Neural cell (in vitro differentiated cells): ENCODE data around the gene PLCB4. TPM values are rescaled to one million over a fixed set of nuclear protein-coding genes. Genes with fewer than 3 reads are reported as not detected.

Experiments used
- H2AFZ ChIP-seq: fragments of 200-600, 300-800 bp; sonication (generic), shearing (Covaris generic); 2 replicates; pipeline ENCODE4 v1.6.0; 2014; ENCODE audit warnings: low read depth, mild to moderate bottlenecking, antibody characterized with exemption, low read length, moderate library complexity
- H3F3A ChIP-seq: fragments of 200-600 bp; shearing (Covaris generic); 2 replicates; pipeline ENCODE4 v1.6.1; 2016; ENCODE audit warnings: mild to moderate bottlenecking, moderate library complexity, mixed read lengths, antibody characterized with exemption, low read length; ENCODE audit not compliant: insufficient read depth, poor library complexity, severe bottlenecking
- H3K27ac ChIP-seq: fragments of 200-600, 300-800 bp; sonication (generic), shearing (Covaris generic); 2 replicates; pipeline ENCODE4 v1.5.1; 2014; ENCODE audit warnings: mild to moderate bottlenecking, low read length, moderate library complexity
- H3K27me3 ChIP-seq: fragments of 300-800, 200-600 bp; sonication (generic), shearing (Covaris generic); 2 replicates; pipeline ENCODE4 v1.6.0; 2014; ENCODE audit warnings: mild to moderate bottlenecking, low read depth, low read length, moderate library complexity; ENCODE audit not compliant: insufficient read depth
- H3K36me3 ChIP-seq: fragments of 300-800, 200-600 bp; sonication (generic), shearing (Covaris generic); 2 replicates; pipeline ENCODE4 v1.5.1; 2014; ENCODE audit warnings: mild to moderate bottlenecking, antibody characterized with exemption, low read length, moderate library complexity; ENCODE audit not compliant: insufficient read depth
- H3K4me2 ChIP-seq: fragments of 300-800, 200-600 bp; sonication (generic), shearing (Covaris generic); 2 replicates; pipeline ENCODE4 v1.6.0; 2014; ENCODE audit warnings: mild to moderate bottlenecking, low read length
- H3K4me3 ChIP-seq: fragments of 300-800, 200-600 bp; sonication (generic), shearing (Covaris generic); 2 replicates; pipeline ENCODE4 v1.5.1; 2014; ENCODE audit warnings: mild to moderate bottlenecking, low read length, moderate library complexity
- H3K79me2 ChIP-seq: fragments of 200-600 bp; shearing (Covaris generic); replicated peaks from 2 replicates; pipeline ENCODE4 v1.6.0; 2014; ENCODE audit warnings: mild to moderate bottlenecking, low read length, moderate library complexity; ENCODE audit not compliant: insufficient read depth
- H3K9ac ChIP-seq: fragments of 300-800, 200-600 bp; sonication (generic), shearing (Covaris generic); 2 replicates; pipeline ENCODE4 v1.6.1; 2016; ENCODE audit warnings: mild to moderate bottlenecking, low read length, mixed read lengths
- H3K9me2 ChIP-seq: fragments of 200-600 bp; shearing (Covaris generic); 2 replicates; pipeline ENCODE4 v1.6.1; 2016; ENCODE audit warnings: mild to moderate bottlenecking, low read length, mixed read lengths; ENCODE audit not compliant: insufficient read depth
- H3K9me3 ChIP-seq: fragments of 200-600, 300-800 bp; sonication (generic), shearing (Covaris generic); 2 replicates; pipeline ENCODE4 v1.6.1; 2016; ENCODE audit warnings: mild to moderate bottlenecking, mixed run types, low read length, moderate library complexity, mixed read lengths
- H4K20me1 ChIP-seq: fragments of 200-600 bp; shearing (Covaris generic); 2 replicates; pipeline ENCODE4 v1.6.1; 2016; ENCODE audit warnings: mild to moderate bottlenecking, mixed run types; ENCODE audit not compliant: insufficient read depth
- CTCF ChIP-seq: fragments of 450-650 bp; IDR thresholded peaks from 2 replicates; pipeline ENCODE4 v1.5.1; 2014; ENCODE audit warnings: antibody characterized with exemption, mild to moderate bottlenecking, moderate library complexity; ENCODE audit not compliant: poor library complexity, severe bottlenecking
- EP300 ChIP-seq: fragments of 450-650 bp; conservative IDR thresholded peaks from 2 replicates; pipeline ENCODE4 v1.6.1; 2014; ENCODE audit warnings: antibody characterized with exemption, mild to moderate bottlenecking, moderate library complexity; ENCODE audit not compliant: poor library complexity, severe bottlenecking
- EZH2 ChIP-seq: fragments of 200-600, 300-800 bp; shearing (Covaris generic), sonication (generic); IDR thresholded peaks from 2 replicates; pipeline ENCODE4 v1.6.1; 2014; ENCODE audit warnings: antibody characterized with exemption, low read length, borderline replicate concordance, mild to moderate bottlenecking; ENCODE audit not compliant: insufficient read depth, poor library complexity, severe bottlenecking
- MXI1 ChIP-seq: fragments of 450-650 bp; conservative IDR thresholded peaks from 2 replicates; pipeline ENCODE4 v1.6.1; 2014; ENCODE audit warnings: antibody characterized with exemption, mild to moderate bottlenecking; ENCODE audit not compliant: poor library complexity, severe bottlenecking
- POLR2AphosphoS5 ChIP-seq: IDR thresholded peaks from 2 replicates; pipeline ENCODE4 v1.6.1; 2012
- RAD21 ChIP-seq: fragments of 450-650 bp; conservative IDR thresholded peaks from 2 replicates; pipeline ENCODE4 v1.6.1; 2014; ENCODE audit warnings: antibody characterized with exemption, mild to moderate bottlenecking, moderate library complexity
- SMC3 ChIP-seq: fragments of 450-650 bp; conservative IDR thresholded peaks from 2 replicates; pipeline ENCODE4 v1.6.1; 2014; ENCODE audit warnings: antibody characterized with exemption, mild to moderate bottlenecking, moderate library complexity; ENCODE audit not compliant: poor library complexity
- TAF1 ChIP-seq: IDR thresholded peaks from 2 replicates; pipeline ENCODE4 v1.6.1; 2012; ENCODE audit warnings: low read depth
- polyA plus RNA-seq: library from polyadenylated mRNA; depleted of rRNA; stranded (reverse); fragments of >200 nt; gene quantifications from 2 replicates; pipeline ENCODE4 v1.2.3, GENCODE V29; 2014
- TF ChIP-seq, protein P1 (sequence below): IDR thresholded peaks from 2 replicates; pipeline ENCODE4 v1.6.1; 2012; ENCODE audit warnings: borderline replicate concordance

Gene PLCB4
- polyA plus RNA-seq, 1 donor from 2014 or later = 13.1 TPM

- Histone ChIP-seq H3F3A (no peaks in the 10 kb centered on the region), H3K27me3 (no peaks in the 10 kb centered on the region), H3K4me3 (no peak overlapping the region), H3K9me2 (no peaks in the 10 kb centered on the region), H2AFZ (no peak overlapping the region), H3K79me2 (no peaks in the 10 kb centered on the region), H3K27ac (no peak overlapping the region), H4K20me1 (no peaks in the 10 kb centered on the region), H3K9ac (no peak overlapping the region), H3K4me2 (no peak overlapping the region), H3K9me3 (no peaks in the 10 kb centered on the region), H3K36me3 (no peaks in the 10 kb centered on the region)
- TF ChIP-seq EP300 (no peak), MXI1 (no peak), EZH2 (no peak), TAF1 (no peak), RAD21 (no peak), POLR2AphosphoS5 (no peak), CTCF (no peak), SMC3 (no peak)
- TF ChIP-seq, protein P1, sequence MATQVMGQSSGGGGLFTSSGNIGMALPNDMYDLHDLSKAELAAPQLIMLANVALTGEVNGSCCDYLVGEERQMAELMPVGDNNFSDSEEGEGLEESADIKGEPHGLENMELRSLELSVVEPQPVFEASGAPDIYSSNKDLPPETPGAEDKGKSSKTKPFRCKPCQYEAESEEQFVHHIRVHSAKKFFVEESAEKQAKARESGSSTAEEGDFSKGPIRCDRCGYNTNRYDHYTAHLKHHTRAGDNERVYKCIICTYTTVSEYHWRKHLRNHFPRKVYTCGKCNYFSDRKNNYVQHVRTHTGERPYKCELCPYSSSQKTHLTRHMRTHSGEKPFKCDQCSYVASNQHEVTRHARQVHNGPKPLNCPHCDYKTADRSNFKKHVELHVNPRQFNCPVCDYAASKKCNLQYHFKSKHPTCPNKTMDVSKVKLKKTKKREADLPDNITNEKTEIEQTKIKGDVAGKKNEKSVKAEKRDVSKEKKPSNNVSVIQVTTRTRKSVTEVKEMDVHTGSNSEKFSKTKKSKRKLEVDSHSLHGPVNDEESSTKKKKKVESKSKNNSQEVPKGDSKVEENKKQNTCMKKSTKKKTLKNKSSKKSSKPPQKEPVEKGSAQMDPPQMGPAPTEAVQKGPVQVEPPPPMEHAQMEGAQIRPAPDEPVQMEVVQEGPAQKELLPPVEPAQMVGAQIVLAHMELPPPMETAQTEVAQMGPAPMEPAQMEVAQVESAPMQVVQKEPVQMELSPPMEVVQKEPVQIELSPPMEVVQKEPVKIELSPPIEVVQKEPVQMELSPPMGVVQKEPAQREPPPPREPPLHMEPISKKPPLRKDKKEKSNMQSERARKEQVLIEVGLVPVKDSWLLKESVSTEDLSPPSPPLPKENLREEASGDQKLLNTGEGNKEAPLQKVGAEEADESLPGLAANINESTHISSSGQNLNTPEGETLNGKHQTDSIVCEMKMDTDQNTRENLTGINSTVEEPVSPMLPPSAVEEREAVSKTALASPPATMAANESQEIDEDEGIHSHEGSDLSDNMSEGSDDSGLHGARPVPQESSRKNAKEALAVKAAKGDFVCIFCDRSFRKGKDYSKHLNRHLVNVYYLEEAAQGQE = no peak
Observed at GRCh38 chr20:9401371-9401770, 332.5 kb downstream of the PLCB4 start.

DNA sequence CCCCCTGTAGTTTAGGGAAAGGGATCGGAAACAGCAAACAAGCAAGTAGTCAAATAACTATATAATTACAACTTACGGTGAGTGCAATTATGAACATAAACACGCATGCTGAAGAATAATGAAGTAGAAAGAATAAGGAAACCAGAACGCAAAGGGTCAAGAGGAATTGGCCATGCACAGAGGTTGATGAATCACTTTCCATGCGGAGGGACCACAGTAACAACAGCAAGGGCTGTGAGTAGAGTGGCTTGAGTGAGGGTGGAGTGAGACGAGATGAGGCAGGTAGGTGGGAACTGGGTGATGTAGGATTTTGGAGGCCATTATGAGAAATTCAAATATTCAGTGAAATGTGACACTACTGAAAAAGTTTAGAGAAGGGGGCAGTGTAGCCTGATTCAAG lies 333.3 kb downstream of the PLCB4 start:
- TF ChIP-seq, protein P1 = no peak
- TF ChIP-seq POLR2AphosphoS5 (no peak), TAF1 (no peak), MXI1 (no peak)
- no peak overlapping the region for H3K27ac ChIP-seq
- no peak overlapping the region for H3K4me2 ChIP-seq
- no peak overlapping the region for H3K9ac ChIP-seq
- no peaks in the 10 kb centered on the region for H3K27me3 ChIP-seq
- H3F3A ChIP-seq = no peaks in the 10 kb centered on the region
- H4K20me1 ChIP-seq = no peaks in the 10 kb centered on the region
- no peaks in the 10 kb centered on the region for H3K9me3 ChIP-seq
- no peaks in the 10 kb centered on the region for H3K36me3 ChIP-seq
- H2AFZ ChIP-seq = no peak overlapping the region
- no peaks in the 10 kb centered on the region for H3K79me2 ChIP-seq
- H3K4me3 ChIP-seq = no peak overlapping the region
- no peaks in the 10 kb centered on the region for H3K9me2 ChIP-seq
